ENCODE results near the gene PPT2. TPM values are rescaled to one million over a fixed set of nuclear protein-coding genes. Genes with fewer than 3 reads are reported as not detected.

The PPT2 gene
- total and polyA plus RNA-seq, 8 donors: 8.9 to 32.5 (median 27.6) TPM

- ATAC-seq: no peak
- TF ChIP-seq CTCF (IDR thresholded peaks at IDR 0.05): no peak
- DNase-seq: no peak
- Histone ChIP-seq H3K36me3 (peaks cover 0 to 1% of the 10 kb centered on the region in 2 donors), H3K27ac (no peak overlapping the region), H3K9me3 (no peaks in the 10 kb centered on the region), H3K4me3 (no peak overlapping the region), H3K27me3 (peaks cover 0 to 5% of the 10 kb centered on the region in 2 donors), H3K4me1 (peaks cover 22 to 29% of the 10 kb centered on the region in 2 donors)
- intact Hi-C loops (cut with DNase I): no loop called here
These were observed 22.4 kb upstream of the PPT2 start for GRCh38 chr6:32131439-32131948.

DNA sequence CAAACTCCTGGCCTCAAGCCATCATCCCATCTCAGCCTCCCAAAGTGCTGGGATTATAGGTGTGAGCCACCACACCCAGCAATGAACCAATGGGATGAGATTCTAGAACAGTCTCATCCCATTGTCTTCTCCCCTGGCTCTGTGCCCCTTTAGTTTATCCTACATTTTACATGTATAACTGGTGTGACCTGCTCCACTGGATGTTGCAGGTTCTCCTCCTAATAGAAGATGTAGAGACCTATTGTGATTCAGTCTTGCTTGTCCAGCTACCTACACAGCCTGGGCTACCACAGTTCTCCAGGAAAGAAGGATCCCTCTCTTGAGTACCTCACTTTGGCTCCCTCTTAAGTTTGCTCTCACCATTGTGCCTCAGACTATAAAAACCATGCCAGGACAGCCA lies 21.8 kb upstream of the PPT2 start:
- Histone ChIP-seq H3K36me3 (no peaks in the 10 kb centered on the region), H3K4me1 (peaks cover 17 to 22% of the 10 kb centered on the region in 2 donors), H3K27me3 (peaks cover 0 to 5% of the 10 kb centered on the region in 2 donors), H3K9me3 (no peaks in the 10 kb centered on the region), H3K27ac (no peak overlapping the region), H3K4me3 (no peak overlapping the region)
- no peak for TF ChIP-seq CTCF (IDR thresholded peaks at IDR 0.05)
- no peak for ATAC-seq
- intact Hi-C loops (cut with DNase I): no loop called here
- DNase-seq: no peak

- intact Hi-C loops (cut with DNase I): no loop called here
- no peaks in the 10 kb centered on the region for H3K36me3 ChIP-seq
- no peak for TF ChIP-seq CTCF (IDR thresholded peaks at IDR 0.05)
- peaks cover 0 to 11% of the 10 kb centered on the region in 2 donors for H3K27me3 ChIP-seq
- no peak overlapping the region for H3K27ac ChIP-seq
- H3K4me3 ChIP-seq: no peak overlapping the region
- ATAC-seq (no peak), DNase-seq (no peak)
- H3K9me3 ChIP-seq: no peaks in the 10 kb centered on the region
- peaks cover 9 to 13% of the 10 kb centered on the region in 2 donors for H3K4me1 ChIP-seq
These were observed 20.2 kb upstream of the PPT2 start for GRCh38 chr6:32133786-32134185.

GRCh38 chr6:32137454-32137853 lies 16.5 kb upstream of the PPT2 start:
- no peak for TF ChIP-seq CTCF (IDR thresholded peaks at IDR 0.05)
- H3K9me3 ChIP-seq: no peaks in the 10 kb centered on the region
- H3K4me3 ChIP-seq: no peak overlapping the region
- no peak overlapping the region for H3K27ac ChIP-seq
- no peaks in the 10 kb centered on the region for H3K36me3 ChIP-seq
- intact Hi-C loops (cut with DNase I): no loop called here
- no peak for DNase-seq
- peaks cover 0 to 28% of the 10 kb centered on the region in 2 donors for H3K27me3 ChIP-seq
- no peaks in the 10 kb centered on the region for H3K4me1 ChIP-seq
- ATAC-seq: no peak

- Histone ChIP-seq H3K9me3 (no peaks in the 10 kb centered on the region), H3K4me3 (no peak overlapping the region), H3K27ac (no peak overlapping the region), H3K27me3 (peaks cover 0 to 36% of the 10 kb centered on the region in 2 donors), H3K36me3 (no peaks in the 10 kb centered on the region), H3K4me1 (no peaks in the 10 kb centered on the region)
- no peak for TF ChIP-seq CTCF (IDR thresholded peaks at IDR 0.05)
- DNase-seq (no peak), ATAC-seq (no peak)
- intact Hi-C loops (cut with DNase I): no loop called here
These were observed 14.4 kb upstream of the PPT2 start for GRCh38 chr6:32139590-32139989.

Measured in left lung (tissue), 10 donors.